Activated CD4-positive, alpha-beta T cell treated with anti-CD3 and anti-CD28 coated beads, Interleukin-2, amount 10 ng/mL, durations not matched to agents 7 days and 5 days (primary cell): ENCODE results near the gene PDE4D. TPM values are rescaled to one million over a fixed set of nuclear protein-coding genes. Genes with fewer than 3 reads are reported as not detected.

Experiments used
- CTCF ChIA-PET: fragments of 350-600 bp; sonication (Branson Sonifier 250); formaldehyde crosslinking; loops from one replicate; lab custom pipeline; 2021; ENCODE audit warnings: antibody characterized with exemption; lab: Charles Lee
- POLR2A ChIA-PET: fragments of 350-600 bp; sonication (Branson Sonifier 250); formaldehyde crosslinking; loops from one replicate; lab custom pipeline; 2021; ENCODE audit warnings: antibody characterized with exemption; lab: Charles Lee
- DNase-seq: peaks from one replicate; pipeline ENCODE4 v3.0.0-alpha.2; 2020
- H3K27ac Mint-ChIP-seq: one replicate; pipeline ENCODE4 v1.8.0; 2021; ENCODE audit warnings: mild to moderate bottlenecking, moderate library complexity, mixed read lengths
- H3K27me3 Mint-ChIP-seq: one replicate; pipeline ENCODE4 v1.8.0; 2021; ENCODE audit warnings: mixed read lengths
- H3K36me3 Mint-ChIP-seq: one replicate; pipeline ENCODE4 v1.8.0; 2021; ENCODE audit warnings: low read depth, mixed read lengths
- H3K4me1 Mint-ChIP-seq: one replicate; pipeline ENCODE4 v1.8.0; 2021; ENCODE audit warnings: mixed read lengths
- H3K4me3 Mint-ChIP-seq: one replicate; pipeline ENCODE4 v1.8.0; 2021; ENCODE audit warnings: mild to moderate bottlenecking, moderate library complexity, mixed read lengths
- H3K9me3 Mint-ChIP-seq: one replicate; pipeline ENCODE4 v1.8.0; 2021; ENCODE audit warnings: mixed read lengths
- total RNA-seq, 2 experiments: library from RNA; stranded (reverse); gene quantifications; one replicate each; pipeline ENCODE4 v1.2.3, GENCODE V29; 2021

PDE4D gene
- total RNA-seq, 2 experiments from 2014 or later, result 62.0 to 67.8 TPM

DNA sequence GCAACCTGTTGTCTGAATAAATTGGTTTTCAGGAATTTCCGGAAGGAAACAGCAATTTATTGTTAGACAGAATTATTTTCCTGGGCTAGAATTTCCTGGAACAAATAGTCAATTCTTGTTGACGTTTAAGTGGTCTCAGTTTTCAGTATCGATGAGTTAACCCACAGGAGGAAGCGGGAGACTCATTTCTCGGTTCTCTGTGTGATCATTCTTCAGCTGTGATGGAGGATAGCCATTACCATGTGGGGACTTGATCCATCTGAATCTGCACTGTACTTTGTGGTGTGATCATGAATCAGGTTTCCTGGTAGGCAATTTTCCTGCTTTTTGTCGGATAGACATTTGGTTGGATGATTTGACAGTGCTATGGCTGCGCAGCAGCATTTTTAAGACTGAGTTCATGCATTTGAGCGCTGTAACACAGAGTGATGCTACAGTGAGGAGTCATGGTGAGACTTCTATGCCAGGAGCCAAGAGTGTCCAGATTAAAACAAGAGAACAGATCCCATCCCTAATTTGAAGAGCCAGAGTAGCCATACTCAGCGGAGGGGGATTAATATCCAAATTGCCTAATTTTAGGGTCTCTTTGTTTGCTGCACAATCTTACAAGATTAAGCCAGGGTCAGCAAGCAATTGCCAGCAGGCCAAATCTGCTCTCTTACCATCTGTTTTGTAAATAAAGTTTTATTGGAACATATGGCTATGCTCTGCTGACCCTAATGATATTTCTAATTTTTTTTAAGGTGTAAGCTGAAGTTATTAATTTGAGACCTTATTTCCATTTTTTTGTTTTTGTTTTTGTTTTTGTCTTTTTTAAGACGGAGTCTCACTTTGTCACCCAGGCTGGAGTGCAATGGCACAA lies 954.7 kb downstream of the PDE4D start:
- ChIA-PET CTCF (no interaction called here), POLR2A (no interaction called here)
- Mint-ChIP-seq H3K36me3 (peaks cover 3% of the 10 kb centered on the region), H3K27me3 (peaks cover 4% of the 10 kb centered on the region), H3K27ac (no peak overlapping the region), H3K4me1 (peaks cover 14% of the 10 kb centered on the region), H3K9me3 (peaks cover 7% of the 10 kb centered on the region), H3K4me3 (no peak overlapping the region)
- DNase-seq, result no peak

DNA sequence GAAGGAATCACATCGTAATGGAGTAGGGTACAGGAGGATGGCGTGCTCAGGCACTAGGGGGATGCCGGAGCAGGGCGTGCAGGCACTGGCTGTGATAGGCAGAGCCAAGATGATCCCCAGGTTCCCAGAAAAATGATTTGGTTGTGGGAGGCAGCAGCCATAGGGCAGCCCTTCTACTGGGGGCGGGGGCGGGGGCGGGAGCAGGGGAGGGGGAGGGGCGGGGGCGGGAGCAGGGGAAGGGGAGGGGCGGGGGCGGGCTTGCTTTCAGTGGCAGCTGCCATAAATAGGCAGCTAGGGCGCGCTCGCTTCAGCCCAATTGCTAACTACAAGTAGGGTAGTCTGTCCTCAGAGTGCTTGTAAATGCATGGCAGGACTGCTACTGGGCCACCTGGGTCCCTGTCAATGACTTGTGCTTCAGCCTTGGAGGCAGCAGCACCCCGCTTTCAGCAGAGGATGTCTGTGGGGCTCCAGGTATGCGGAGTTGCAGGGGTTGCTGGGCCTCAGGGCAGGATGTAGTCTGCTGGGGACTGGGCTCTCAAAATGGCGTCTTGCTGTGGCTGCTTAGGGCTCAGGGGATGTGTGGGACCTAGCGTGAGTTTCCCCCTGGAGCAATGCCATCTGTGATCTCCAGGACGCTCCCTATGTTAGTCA lies 956.4 kb downstream of the PDE4D start:
- Mint-ChIP-seq H3K27me3 (peaks cover 4% of the 10 kb centered on the region), H3K27ac (no peak overlapping the region), H3K4me3 (no peak overlapping the region), H3K9me3 (peaks cover 7% of the 10 kb centered on the region), H3K4me1 (peaks cover 18% of the 10 kb centered on the region), H3K36me3 (peaks cover 3% of the 10 kb centered on the region)
- no peak for DNase-seq
- CTCF ChIA-PET, result no interaction called here
- POLR2A ChIA-PET, result no interaction called here

DNA sequence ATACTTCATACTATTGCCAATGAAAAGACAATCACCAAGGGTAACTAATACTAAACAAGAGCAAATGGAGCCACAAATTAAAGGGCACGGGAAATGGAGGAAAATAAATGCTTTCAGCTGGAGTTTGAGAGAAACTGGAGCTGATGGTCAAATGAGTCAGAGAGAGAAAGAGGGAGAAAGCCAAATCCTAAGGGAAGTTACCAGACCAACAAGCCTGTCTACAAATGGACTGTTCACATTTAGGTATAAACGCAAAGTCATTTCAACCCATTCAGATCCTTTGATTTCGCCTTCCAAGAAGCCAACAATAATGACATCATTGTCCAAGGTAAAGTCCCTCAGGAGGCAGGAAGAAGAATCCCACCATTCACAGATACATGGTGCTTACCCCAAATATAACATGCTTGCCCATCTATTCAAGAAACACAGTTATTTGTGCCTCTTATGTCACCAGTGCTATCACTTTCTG lies 958.9 kb downstream of the PDE4D start:
- DNase-seq, result no peak
- Mint-ChIP-seq H3K27me3 (no peaks in the 10 kb centered on the region), H3K36me3 (no peaks in the 10 kb centered on the region), H3K4me1 (peaks cover 18% of the 10 kb centered on the region), H3K27ac (no peak overlapping the region), H3K9me3 (peaks cover 7% of the 10 kb centered on the region), H3K4me3 (no peak overlapping the region)
- POLR2A ChIA-PET, result no interaction called here
- CTCF ChIA-PET, result interaction anchor here (1.0 kb wide), 1 partner anchor 40 kb away, joined by 3 read pairs; no protein-coding TSS in a partner anchor

DNA sequence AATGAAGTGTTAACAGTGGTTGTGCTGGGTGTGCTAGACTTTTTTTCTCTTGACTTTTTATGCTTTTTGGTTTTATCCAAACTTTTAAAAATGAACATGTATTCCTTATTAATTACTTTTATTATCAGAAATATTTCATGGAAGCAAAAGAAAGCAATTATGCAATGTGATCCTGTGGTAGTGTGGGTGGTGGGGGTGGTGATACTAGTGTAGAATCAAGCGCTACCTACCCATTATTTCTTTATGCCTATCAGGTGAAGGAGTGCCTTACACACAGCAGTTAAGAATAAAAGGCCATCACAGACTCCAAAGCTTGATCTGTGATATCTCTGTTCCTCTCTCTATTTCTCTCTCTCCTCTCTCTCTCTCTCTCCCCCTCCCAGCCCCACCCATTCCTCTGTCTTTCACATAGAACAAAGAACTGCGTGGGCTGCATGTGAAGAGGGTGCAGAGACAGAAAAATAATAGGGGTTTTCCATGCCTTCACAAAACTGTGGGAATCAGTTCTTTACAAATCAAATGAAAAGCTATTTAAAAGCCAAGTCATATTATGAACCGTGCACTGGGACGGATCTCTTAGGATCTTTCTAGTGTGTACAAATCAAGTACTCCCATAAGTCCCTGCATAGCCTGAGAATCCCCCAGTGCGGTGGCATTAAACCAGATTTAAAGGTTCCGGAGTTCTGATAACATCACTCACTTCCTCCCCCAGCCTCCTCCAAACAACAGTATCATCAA lies 959.5 kb downstream of the PDE4D start:
- CTCF ChIA-PET, result interaction anchor here (0.7 to 1.0 kb wide), 2 partner anchors 32 to 39 kb away, joined by 3 read pairs; no protein-coding TSS in a partner anchor
- H3K27me3 Mint-ChIP-seq, result no peaks in the 10 kb centered on the region
- POLR2A ChIA-PET, result no interaction called here
- peak; percentile 48 for DNase-seq
- H3K4me1 Mint-ChIP-seq, result peaks cover 18% of the 10 kb centered on the region
- no peak overlapping the region for H3K4me3 Mint-ChIP-seq
- H3K27ac Mint-ChIP-seq, result no peak overlapping the region
- H3K9me3 Mint-ChIP-seq, result peaks cover 7% of the 10 kb centered on the region
- H3K36me3 Mint-ChIP-seq, result no peaks in the 10 kb centered on the region

DNA sequence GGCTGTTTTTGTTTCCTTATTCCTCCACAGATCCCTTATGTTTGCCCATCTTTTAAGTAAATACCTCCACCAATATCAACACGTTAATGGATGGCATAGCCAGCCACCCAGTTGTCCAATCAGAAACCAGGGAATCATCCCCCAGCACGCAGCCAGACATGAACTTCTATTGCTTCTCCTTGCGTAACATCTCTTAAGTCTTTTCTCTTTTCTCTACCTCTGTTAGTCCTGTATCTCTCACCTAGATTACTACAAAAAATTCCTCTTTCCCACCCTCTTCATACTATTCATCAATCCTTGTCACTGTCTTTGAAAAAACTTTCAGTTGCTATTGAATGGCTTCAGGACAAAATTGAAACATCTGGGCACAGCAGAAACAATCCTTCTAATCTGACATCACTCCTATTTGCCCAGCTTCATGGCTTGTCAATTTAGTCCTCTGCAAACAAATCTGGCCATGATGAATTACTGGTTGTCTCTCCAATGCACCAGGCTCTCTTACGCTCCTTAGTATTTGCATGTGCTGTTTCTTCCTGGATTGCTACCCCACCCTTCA lies 961.4 kb downstream of the PDE4D start:
- no peak overlapping the region for H3K27ac Mint-ChIP-seq
- POLR2A ChIA-PET, result no interaction called here
- no peak overlapping the region for H3K4me3 Mint-ChIP-seq
- CTCF ChIA-PET, result no interaction called here
- H3K4me1 Mint-ChIP-seq, result peaks cover 27% of the 10 kb centered on the region
- DNase-seq, result no peak
- no peaks in the 10 kb centered on the region for H3K27me3 Mint-ChIP-seq
- no peaks in the 10 kb centered on the region for H3K36me3 Mint-ChIP-seq
- H3K9me3 Mint-ChIP-seq, result peaks cover 2% of the 10 kb centered on the region

DNA sequence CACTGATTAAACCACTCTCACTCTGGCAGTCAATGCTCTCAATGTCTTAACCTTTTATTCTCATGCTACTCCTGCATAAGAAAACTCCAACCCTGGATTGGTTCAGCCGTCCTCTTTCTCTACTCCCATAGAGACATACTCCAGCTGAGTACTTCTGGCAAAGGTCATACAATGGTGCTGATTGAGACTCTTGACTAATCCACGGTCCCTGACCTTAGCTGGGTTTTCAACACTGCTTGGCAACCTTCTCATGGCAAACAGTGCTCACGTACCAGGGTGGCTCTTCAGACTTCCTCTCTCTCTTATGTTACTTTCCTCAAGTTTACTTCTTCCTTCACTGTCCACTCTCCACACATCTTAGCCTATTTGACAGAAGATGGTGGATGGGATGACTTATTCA lies 963.0 kb downstream of the PDE4D start:
- no peak overlapping the region for H3K4me3 Mint-ChIP-seq
- no peak for DNase-seq
- H3K4me1 Mint-ChIP-seq, result peaks cover 32% of the 10 kb centered on the region
- H3K9me3 Mint-ChIP-seq, result no peaks in the 10 kb centered on the region
- H3K27me3 Mint-ChIP-seq, result no peaks in the 10 kb centered on the region
- POLR2A ChIA-PET, result no interaction called here
- no peak overlapping the region for H3K27ac Mint-ChIP-seq
- CTCF ChIA-PET, result no interaction called here
- H3K36me3 Mint-ChIP-seq, result no peaks in the 10 kb centered on the region

DNA sequence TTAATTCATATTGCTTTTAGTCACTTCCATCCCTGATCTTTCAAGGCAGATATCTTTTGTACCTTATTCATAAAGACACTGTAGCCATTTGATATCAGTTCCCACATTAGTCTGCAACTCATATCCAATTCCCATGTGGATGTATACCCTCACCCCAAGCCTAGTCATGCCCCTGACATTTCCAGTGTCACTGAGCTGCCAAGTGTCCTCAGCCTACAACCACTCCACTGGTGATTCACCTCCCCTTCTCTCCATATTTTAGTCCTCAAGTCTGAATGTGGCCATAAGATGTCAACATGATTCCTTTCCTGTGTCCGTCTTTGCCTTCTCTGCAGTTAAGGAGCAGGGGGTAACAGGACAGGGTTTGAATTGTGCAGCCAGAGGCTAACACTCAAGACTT lies 963.8 kb downstream of the PDE4D start:
- CTCF ChIA-PET, result interaction anchor here (1.3 kb wide), 1 partner anchor 16 kb away, joined by 5 read pairs; no protein-coding TSS in a partner anchor

DNA sequence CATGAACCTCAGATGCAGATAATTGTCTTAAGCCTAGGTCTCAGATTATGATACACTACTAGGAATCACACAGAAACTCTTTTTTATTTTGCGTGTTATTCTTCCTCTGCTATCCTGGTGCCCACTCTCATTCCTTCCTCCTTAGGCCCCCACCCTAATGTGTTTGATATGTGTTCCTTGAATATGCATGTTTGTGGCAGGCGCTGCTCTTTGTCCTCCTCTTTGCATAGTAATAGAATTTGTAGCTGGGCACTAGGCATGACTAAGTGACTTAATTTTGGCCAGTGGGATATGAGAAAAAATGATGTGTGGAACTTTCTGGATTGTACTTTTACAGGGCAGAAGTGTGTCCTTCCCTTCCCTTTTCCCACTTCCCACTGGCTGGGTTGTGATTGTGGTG lies 965.6 kb downstream of the PDE4D start:
- H3K27ac Mint-ChIP-seq, result no peak overlapping the region
- CTCF ChIA-PET, result no interaction called here
- H3K9me3 Mint-ChIP-seq, result no peaks in the 10 kb centered on the region
- H3K4me1 Mint-ChIP-seq, result peaks cover 14% of the 10 kb centered on the region
- no peak overlapping the region for H3K4me3 Mint-ChIP-seq
- H3K36me3 Mint-ChIP-seq, result no peaks in the 10 kb centered on the region
- DNase-seq, result no peak
- POLR2A ChIA-PET, result no interaction called here
- H3K27me3 Mint-ChIP-seq, result no peaks in the 10 kb centered on the region

More for the DNA sequence above, 963.8 kb downstream of the PDE4D start:
- H3K27me3 Mint-ChIP-seq, result no peaks in the 10 kb centered on the region
- no peak overlapping the region for H3K27ac Mint-ChIP-seq
- H3K9me3 Mint-ChIP-seq, result no peaks in the 10 kb centered on the region
- no peak overlapping the region for H3K4me3 Mint-ChIP-seq
- no peaks in the 10 kb centered on the region for H3K36me3 Mint-ChIP-seq
- peaks cover 27% of the 10 kb centered on the region for H3K4me1 Mint-ChIP-seq
- POLR2A ChIA-PET, result no interaction called here
- no peak for DNase-seq

DNA sequence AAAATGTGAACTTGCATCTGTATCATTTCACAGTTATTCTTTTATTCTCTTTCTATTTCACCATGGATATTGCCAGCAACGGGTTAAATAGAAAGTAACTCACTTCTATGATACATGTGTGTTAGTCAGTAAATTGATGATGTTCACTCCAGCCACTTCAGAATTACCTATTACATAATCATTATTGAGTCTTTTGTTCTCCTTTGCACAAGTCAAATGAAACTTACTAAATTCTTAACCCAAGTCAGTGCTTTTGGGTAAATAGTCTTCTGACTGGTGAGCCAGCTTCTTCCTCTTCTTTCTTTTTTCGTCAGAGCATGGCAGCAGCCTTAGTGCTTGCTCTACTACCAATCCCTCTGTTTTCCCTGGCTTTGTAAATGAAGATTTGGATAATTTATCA lies 966.3 kb downstream of the PDE4D start:
- DNase-seq, result no peak
- H3K4me1 Mint-ChIP-seq, result peaks cover 14% of the 10 kb centered on the region
- H3K27me3 Mint-ChIP-seq, result no peaks in the 10 kb centered on the region
- H3K9me3 Mint-ChIP-seq, result no peaks in the 10 kb centered on the region
- H3K36me3 Mint-ChIP-seq, result no peaks in the 10 kb centered on the region
- ChIA-PET CTCF (no interaction called here), POLR2A (no interaction called here)
- H3K4me3 Mint-ChIP-seq, result no peak overlapping the region
- no peak overlapping the region for H3K27ac Mint-ChIP-seq

DNA sequence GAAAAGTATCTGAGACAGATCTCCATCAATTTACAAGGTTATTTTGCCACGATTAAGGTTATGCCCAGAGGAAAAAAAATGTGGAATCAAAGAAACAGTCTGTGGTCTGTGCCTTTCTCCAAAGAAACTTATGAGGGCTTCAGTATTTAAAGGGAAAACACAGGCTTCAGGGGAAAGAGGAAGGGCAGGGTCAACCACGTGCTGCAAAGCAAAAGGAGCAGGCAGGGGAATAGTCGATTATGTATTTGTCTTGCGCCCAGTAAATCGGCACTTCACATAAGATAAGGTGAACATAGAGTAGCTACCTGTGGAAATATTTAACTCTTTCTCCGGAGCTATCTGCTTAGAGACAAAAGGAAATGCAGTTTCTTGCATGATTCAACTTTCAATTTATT lies 967.0 kb downstream of the PDE4D start:
- H3K4me1 Mint-ChIP-seq, result peaks cover 14% of the 10 kb centered on the region
- H3K27me3 Mint-ChIP-seq, result no peaks in the 10 kb centered on the region
- H3K9me3 Mint-ChIP-seq, result no peaks in the 10 kb centered on the region
- H3K4me3 Mint-ChIP-seq, result no peak overlapping the region
- H3K27ac Mint-ChIP-seq, result no peak overlapping the region
- ChIA-PET POLR2A (no interaction called here), CTCF (no interaction called here)
- no peaks in the 10 kb centered on the region for H3K36me3 Mint-ChIP-seq
- no peak for DNase-seq

DNA sequence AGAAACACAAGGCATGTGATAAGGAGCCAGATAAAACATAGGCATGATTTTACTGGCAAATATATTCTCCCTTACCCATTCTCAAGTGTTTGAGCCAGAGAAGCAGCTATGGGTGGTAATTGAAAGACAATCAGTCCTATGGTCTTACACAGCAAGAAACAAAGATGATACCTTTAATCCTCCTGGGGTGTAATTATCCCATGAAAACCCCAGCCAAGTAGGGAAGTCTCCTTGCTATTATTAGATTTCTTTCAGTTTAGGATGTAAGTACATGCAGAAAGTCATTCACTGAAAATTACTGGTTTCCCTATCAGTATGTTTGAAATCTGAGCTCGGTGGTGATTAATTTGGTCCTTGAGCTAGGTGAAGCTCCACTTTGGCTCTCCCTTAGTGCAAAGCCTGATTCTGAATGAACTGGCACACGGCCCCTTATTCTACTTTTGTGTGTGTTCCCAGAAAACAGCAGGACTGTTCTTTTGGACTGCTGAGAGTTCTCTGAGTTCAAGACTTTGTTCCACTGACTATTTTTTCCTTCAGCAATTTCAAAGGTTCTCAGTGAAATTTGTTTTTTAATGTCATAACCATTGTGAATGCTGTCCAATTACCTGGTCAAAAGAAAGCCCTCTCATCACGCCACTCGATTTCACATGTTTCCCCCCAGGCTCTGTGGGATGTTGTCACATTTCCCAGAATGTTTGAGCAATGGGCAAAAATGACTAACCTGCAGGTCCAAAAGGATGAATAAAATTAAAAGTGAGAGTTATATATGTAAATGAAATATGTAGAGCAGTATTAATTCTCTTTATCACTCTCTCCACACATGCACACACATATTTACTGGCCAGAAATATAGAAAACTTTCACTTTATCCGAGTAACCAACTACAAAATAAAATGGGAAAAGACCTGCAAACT lies 967.6 kb downstream of the PDE4D start:
- POLR2A ChIA-PET, result no interaction called here
- no peak for DNase-seq
- Mint-ChIP-seq H3K9me3 (no peaks in the 10 kb centered on the region), H3K27ac (no peak overlapping the region), H3K4me1 (peaks cover 16% of the 10 kb centered on the region), H3K4me3 (no peak overlapping the region), H3K36me3 (no peaks in the 10 kb centered on the region), H3K27me3 (no peaks in the 10 kb centered on the region)
- CTCF ChIA-PET, result no interaction called here

DNA sequence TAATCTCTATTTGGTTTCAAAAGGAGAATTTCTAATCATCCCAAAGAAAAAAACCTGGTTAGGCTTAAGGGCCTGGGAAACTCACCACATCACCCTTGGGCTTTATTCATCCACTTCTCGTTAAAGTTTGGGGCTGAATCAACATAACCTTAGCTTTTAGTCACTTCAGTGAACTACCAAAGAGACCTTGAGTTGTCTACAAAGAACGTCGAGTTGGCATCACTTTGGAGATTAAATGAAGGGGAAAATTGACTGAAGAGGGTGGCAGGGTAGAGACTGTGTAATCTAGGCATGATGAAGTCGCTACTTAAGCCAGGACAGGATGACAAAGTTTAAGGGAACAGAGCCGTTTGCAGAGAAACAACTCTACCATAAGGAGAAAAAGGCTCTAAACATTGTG lies 969.2 kb downstream of the PDE4D start:
- H3K27ac Mint-ChIP-seq, result no peak overlapping the region
- H3K4me3 Mint-ChIP-seq, result no peak overlapping the region
- H3K4me1 Mint-ChIP-seq, result peaks cover 17% of the 10 kb centered on the region
- no peaks in the 10 kb centered on the region for H3K9me3 Mint-ChIP-seq
- DNase-seq, result no peak
- ChIA-PET POLR2A (no interaction called here), CTCF (no interaction called here)
- no peaks in the 10 kb centered on the region for H3K27me3 Mint-ChIP-seq
- H3K36me3 Mint-ChIP-seq, result no peaks in the 10 kb centered on the region
